H1 (cell line): ENCODE measurements around the gene TACC2. TPM values are rescaled to one million over a fixed set of nuclear protein-coding genes. Genes with fewer than 3 reads are reported as not detected.
A peak's percentile ranks its signal among the peaks of the same experiment; 100 is the strongest.

Experiments
- CTCF ChIA-PET: fragments of 300-600 bp; sonication (Branson Sonifier 250); formaldehyde crosslinking; loops from one replicate; lab custom pipeline; 2021; ENCODE audit not compliant: partially characterized antibody; lab: Charles Lee
- POLR2A ChIA-PET: fragments of 300-600 bp; sonication (Branson Sonifier 250); formaldehyde crosslinking; loops from one replicate; lab custom pipeline; 2021; ENCODE audit warnings: inconsistent platforms; ENCODE audit not compliant: partially characterized antibody; lab: Charles Lee
- DNase-seq, 2 experiments: peaks; one replicate each; pipeline versions ENCODE4 v3.0.0 to v3.0.0-alpha.2; 2010 to 2022; ENCODE audit warnings: low spot score in 2 of 2, low read depth in 1 of 2, mixed read lengths in 1 of 2
- FAIRE-seq: peaks from 2 replicates; lab custom pipeline; 2011; peaks lifted over from hg19 to GRCh38; lab: Jason Lieb, UNC
- H2AFZ ChIP-seq: 2 replicates; pipeline ENCODE4 v1.8.1; 2012; ENCODE audit warnings: low read length, inconsistent platforms
- H2AK5ac ChIP-seq: 2 replicates; pipeline ENCODE4 v1.6.1; 2013; ENCODE audit warnings: low read depth, low read length
- H2BK120ac ChIP-seq: replicated peaks from 2 replicates; pipeline ENCODE3; 2013; ENCODE audit warnings: low read depth, low read length, inconsistent platforms
- H2BK12ac ChIP-seq: 2 replicates; pipeline ENCODE4 v1.6.1; 2013; ENCODE audit warnings: low read depth, low read length
- H2BK15ac ChIP-seq: 2 replicates; pipeline ENCODE4 v1.6.1; 2013; ENCODE audit warnings: low read length
- H2BK20ac ChIP-seq: 2 replicates; pipeline ENCODE4 v1.6.1; 2013; ENCODE audit warnings: low read length
- H2BK5ac ChIP-seq: 2 replicates; pipeline ENCODE4 v1.6.1; 2013; ENCODE audit warnings: low read depth, low read length
- H3K14ac ChIP-seq: 2 replicates; pipeline ENCODE4 v1.6.1; 2013; ENCODE audit warnings: inconsistent platforms; ENCODE audit not compliant: insufficient read length
- H3K18ac ChIP-seq: 2 replicates; pipeline ENCODE4 v1.6.1; 2013; ENCODE audit warnings: low read length; ENCODE audit errors: extremely low read depth
- H3K23ac ChIP-seq: 2 replicates; pipeline ENCODE4 v1.6.1; 2013; ENCODE audit warnings: inconsistent platforms; ENCODE audit not compliant: insufficient read length
- H3K23me2 ChIP-seq: 2 replicates; pipeline ENCODE4 v1.6.1; 2013; ENCODE audit warnings: low read depth, low read length
- H3K27ac ChIP-seq: 2 replicates; pipeline ENCODE4 v1.6.1; 2011; ENCODE audit warnings: low read depth, low read length, inconsistent platforms
- H3K27me3 ChIP-seq, 4 experiments: replicated peaks in 1 of 4; 1 replicate in 1 of 4; 2 replicates in 3 of 4; pipeline versions ENCODE4 v1.6.1 to v1.8.1; 2011 to 2013; ENCODE audit warnings: low read length in 3 of 4, mild to moderate bottlenecking in 3 of 4, inconsistent platforms in 2 of 4, mixed read lengths in 2 of 4, moderate library complexity in 1 of 4; ENCODE audit not compliant: control insufficient read depth in 3 of 4, insufficient read depth in 3 of 4; ENCODE audit errors: extremely low read depth in 1 of 4
- H3K36me3 ChIP-seq, 4 experiments: 2 replicates each; pipeline versions ENCODE4 v1.6.1 to v1.8.1; 2011 to 2013; ENCODE audit warnings: mild to moderate bottlenecking in 4 of 4, low read length in 3 of 4, moderate library complexity in 2 of 4, control low read depth in 1 of 4, inconsistent platforms in 1 of 4; ENCODE audit not compliant: insufficient read depth in 4 of 4, control insufficient read depth in 2 of 4
- H3K4ac ChIP-seq: replicated peaks from 2 replicates; pipeline ENCODE3; 2013; ENCODE audit warnings: low read length, low read depth, mixed read lengths, inconsistent platforms; ENCODE audit not compliant: insufficient read length
- H3K4me1 ChIP-seq, 4 experiments: replicated peaks in 1 of 4; 1 replicate in 1 of 4; 2 replicates in 3 of 4; pipeline versions ENCODE4 v1.6.1 to v1.8.1; 2011 to 2013; ENCODE audit warnings: low read length in 3 of 4, inconsistent platforms in 2 of 4, mixed read lengths in 1 of 4; ENCODE audit not compliant: insufficient read depth in 4 of 4, control insufficient read depth in 3 of 4
- H3K4me2 ChIP-seq, 2 experiments: 2 replicates each; pipeline versions ENCODE4 v1.6.1 to v1.8.1; 2011 to 2013; ENCODE audit warnings: low read depth in 2 of 2, low read length in 2 of 2, control low read depth in 1 of 2, inconsistent platforms in 1 of 2, mild to moderate bottlenecking in 1 of 2; ENCODE audit not compliant: insufficient read depth in 1 of 2
- H3K4me3 ChIP-seq, 4 experiments: fragments of 200-600, 300-600 bp in 1 of 4; sonication (generic), shearing (Covaris generic), sonication (Bioruptor Twin) in 1 of 4; 2 replicates each; pipeline versions ENCODE4 v1.5.1 to v1.8.1; 2011 to 2016; ENCODE audit warnings: low read length in 4 of 4, low read depth in 3 of 4, control low read depth in 2 of 4, inconsistent platforms in 2 of 4, mild to moderate bottlenecking in 2 of 4, mixed read lengths in 1 of 4, moderate library complexity in 1 of 4; ENCODE audit not compliant: insufficient read depth in 2 of 4; ENCODE audit errors: extremely low read depth in 1 of 4
- H3K56ac ChIP-seq: replicated peaks from 2 replicates; pipeline ENCODE3; 2013; ENCODE audit warnings: low read depth, mild to moderate bottlenecking, mixed read lengths, low read length, inconsistent platforms; ENCODE audit not compliant: insufficient read length
- H3K79me1 ChIP-seq: 2 replicates; pipeline ENCODE4 v1.6.1; 2013; ENCODE audit warnings: low read depth, low read length, control low read depth
- H3K79me2 ChIP-seq, 2 experiments: 2 replicates each; pipeline versions ENCODE4 v1.6.1 to v1.8.1; 2012 to 2013; ENCODE audit warnings: low read length in 2 of 2, mild to moderate bottlenecking in 2 of 2, inconsistent platforms in 1 of 2; ENCODE audit not compliant: insufficient read depth in 2 of 2, control insufficient read depth in 1 of 2
- H3K9ac ChIP-seq, 4 experiments: replicated peaks in 1 of 4; 1 replicate in 1 of 4; 2 replicates in 3 of 4; pipeline versions ENCODE4 v1.6.1 to v1.8.1; 2011 to 2013; ENCODE audit warnings: low read depth in 3 of 4, low read length in 3 of 4, control low read depth in 2 of 4, mild to moderate bottlenecking in 2 of 4, moderate library complexity in 2 of 4, inconsistent platforms in 1 of 4; ENCODE audit errors: extremely low read depth in 1 of 4
- H3K9me3 ChIP-seq, 2 experiments: 2 replicates each; pipeline versions ENCODE4 v1.6.1 to v1.8.1; 2012 to 2013; ENCODE audit warnings: mild to moderate bottlenecking in 2 of 2, moderate library complexity in 2 of 2, control low read depth in 1 of 2, inconsistent platforms in 1 of 2, low read depth in 1 of 2, low read length in 1 of 2, mixed read lengths in 1 of 2; ENCODE audit not compliant: insufficient read depth in 2 of 2
- H4K20me1 ChIP-seq, 2 experiments: replicated peaks in 1 of 2; 2 replicates each; pipeline versions ENCODE3 to v1.8.1; 2011 to 2013; ENCODE audit warnings: inconsistent platforms in 2 of 2, low read length in 2 of 2, mild to moderate bottlenecking in 1 of 2; ENCODE audit not compliant: insufficient read depth in 2 of 2, control insufficient read depth in 1 of 2
- H4K5ac ChIP-seq: 2 replicates; pipeline ENCODE4 v1.6.1; 2013; ENCODE audit warnings: low read length, low read depth, mixed read lengths, inconsistent platforms; ENCODE audit not compliant: insufficient read length
- H4K8ac ChIP-seq: 2 replicates; pipeline ENCODE4 v1.8.0; 2013; ENCODE audit warnings: mild to moderate bottlenecking, moderate library complexity, low read length, inconsistent platforms; ENCODE audit not compliant: insufficient read depth; ENCODE audit errors: extremely low read depth
- H4K91ac ChIP-seq: replicated peaks from 2 replicates; pipeline ENCODE3; 2013; ENCODE audit warnings: low read length, mixed read lengths, inconsistent platforms; ENCODE audit not compliant: insufficient read length
- EP300 ChIP-seq, 2 experiments: IDR thresholded peaks; 1 replicate in 1 of 2; 2 replicates in 1 of 2; pipeline ENCODE4 v1.6.1; 2011 to 2012; ENCODE audit warnings: low read depth in 2 of 2, low read length in 2 of 2, mild to moderate bottlenecking in 2 of 2, borderline replicate concordance in 1 of 2, inconsistent platforms in 1 of 2, moderate library complexity in 1 of 2
- GTF2F1 ChIP-seq: IDR thresholded peaks from 2 replicates; pipeline ENCODE4 v1.6.1; 2012; ENCODE audit warnings: low read depth, low read length, improper control_type of control experiment, borderline replicate concordance
- HDAC6 ChIP-seq: IDR thresholded peaks from one replicate; pipeline ENCODE4 v1.7.1; 2012; ENCODE audit warnings: low read depth, mild to moderate bottlenecking, inconsistent platforms, low read length, moderate library complexity
- KDM5A ChIP-seq: fragments of 200-600 bp; IDR thresholded peaks from 2 replicates; pipeline ENCODE4 v1.7.1; 2012; ENCODE audit warnings: mild to moderate bottlenecking, low read length, inconsistent platforms, mixed read lengths
- MAFK ChIP-seq: IDR thresholded peaks from 2 replicates; pipeline ENCODE4 v1.6.1; 2012; ENCODE audit warnings: low read depth, mild to moderate bottlenecking, improper control_type of control experiment, low read length
- SIRT6 ChIP-seq: IDR thresholded peaks from one replicate; pipeline ENCODE4 v1.7.1; 2012; ENCODE audit warnings: low read length, inconsistent platforms
- WGBS, 2 experiments: shearing (Covaris generic) in 1 of 2; methylation state at CpG; one replicate each; pipeline versions ENCODE4 v1.1.6 to v1.1.7; 2013 to 2015; ENCODE audit warnings: low lambda C conversion rate in 2 of 2, mixed read lengths in 2 of 2, inconsistent platforms in 1 of 2, low coverage in 1 of 2, missing lambda C conversion rate in 1 of 2; ENCODE audit not compliant: insufficient replicate concordance in 2 of 2, insufficient coverage in 1 of 2, insufficient read length in 1 of 2; ENCODE audit errors: extremely low coverage in 1 of 2, missing lambda C conversion rate in 1 of 2; 5-methylcytosine and 5-hydroxymethylcytosine counted together
- polyA plus RNA-seq, 7 experiments: library from polyadenylated mRNA; depleted of rRNA in 3 of 7; stranded (reverse) in 5 of 7; unstranded in 2 of 7; fragments of >200 nt in 5 of 7; fragments of 200-250 nt in 2 of 7; gene quantifications; 1 replicate in 5 of 7; 2 replicates in 1 of 7; 4 replicates in 1 of 7; pipeline versions ENCODE4 v1.2.1 to v1.2.3, GENCODE V29; 2011 to 2013; ENCODE audit warnings: missing spikeins in 2 of 7, mixed read lengths in 2 of 7
- total RNA-seq: library from RNA; stranded (reverse); fragmentation: NEBNext Ultra II Directional; extraction: Animal tissue kit (Norgen Biotek cat#: 25700); gene quantifications from 2 replicates; pipeline ENCODE4 v1.2.1, GENCODE V29; 2021

Gene TACC2
- total and polyA plus RNA-seq, 2 of the 8 experiments (the other 6 are each of a cell fraction or from before 2014, with no cell fraction given): 21.2 to 46.6 TPM

DNA sequence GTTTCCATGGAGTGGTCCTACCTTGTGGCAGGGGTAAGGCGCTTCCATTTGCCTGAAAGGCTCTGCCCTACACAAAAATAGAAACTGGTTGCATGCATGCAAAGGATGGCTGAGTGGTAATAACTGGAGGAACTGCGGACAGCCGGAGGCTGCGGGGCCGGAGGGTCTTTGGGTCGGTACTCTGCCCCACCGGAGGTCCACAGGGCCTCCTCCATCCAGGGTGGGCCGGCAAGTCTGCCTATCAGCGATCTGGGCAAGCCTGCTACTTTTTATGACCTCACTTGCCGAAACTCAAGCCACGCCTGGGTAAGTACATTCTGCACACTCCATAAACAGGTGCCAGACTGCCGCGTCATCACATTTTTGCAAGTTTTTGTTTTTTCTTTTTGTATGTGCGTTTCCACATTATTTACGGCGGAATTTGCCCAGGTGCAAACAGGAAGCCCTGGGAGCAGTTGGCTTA is 30.0 kb downstream of the TACC2 start:
- H3K27ac ChIP-seq: no peak overlapping the region
- 95% methylated on average over 16 of the region's 16 CpGs; no CpG with 5 or more reads in 1 of the 2 experiments for WGBS, 2 experiments
- no peaks in the 10 kb centered on the region for H3K79me1 ChIP-seq
- H4K91ac ChIP-seq: no peak overlapping the region
- no peak overlapping the region for H3K9ac ChIP-seq
- H2BK12ac ChIP-seq: no peak overlapping the region
- H3K4me2 ChIP-seq: 0 out of 4 replicates have a peak overlapping the region, but pooled peaks of 1 of the 2 experiments have one; percentile 55
- no peak overlapping the region for H3K23ac ChIP-seq
- H3K4ac ChIP-seq: no peak overlapping the region
- no peak overlapping the region for H3K14ac ChIP-seq
- no peak overlapping the region for H2BK15ac ChIP-seq
- no peak overlapping the region for H3K4me3 ChIP-seq
- no peaks in the 10 kb centered on the region for H3K9me3 ChIP-seq
- H4K20me1 ChIP-seq: no peaks in the 10 kb centered on the region
- H2AFZ ChIP-seq: peak overlapping the region; percentile 68; the same call in 1 of the 2 replicates
- no peak overlapping the region for H2BK5ac ChIP-seq
- H2BK120ac ChIP-seq: no peak overlapping the region
- H3K36me3 ChIP-seq: no peaks in the 10 kb centered on the region
- H4K5ac ChIP-seq: no peak overlapping the region
- TF ChIP-seq SIRT6 (no peak), MAFK (peak; percentile 50; the same call in 1 of the 2 replicates), HDAC6 (no peak), GTF2F1 (no peak), KDM5A (no peak), EP300 (IDR thresholded peaks at IDR 0.05; ENCODE audit: borderline replicate concordance in 1 of 2, low read depth in 2 of 2, low read length in 2 of 2) (no peak)
- no peak overlapping the region for H2AK5ac ChIP-seq
- no peak overlapping the region for H4K8ac ChIP-seq
- H3K79me2 ChIP-seq: no peaks in the 10 kb centered on the region
- no peak overlapping the region for H3K56ac ChIP-seq
- FAIRE-seq (no peak), DNase-seq (no peak)
- POLR2A ChIA-PET: interaction anchor here (0.9 kb wide), 1 partner anchor 91 kb away, joined by 4 read pairs; the partner anchor contains the start of gene ATE1
- CTCF ChIA-PET: no interaction called here
- H3K4me1 ChIP-seq: peaks cover 0 to 8% (median 5%) of the 10 kb centered on the region in 4 experiments; a peak in 6 of 7 replicates
- H2BK20ac ChIP-seq: no peak overlapping the region
- H3K18ac ChIP-seq: no peak overlapping the region
- no peaks in the 10 kb centered on the region for H3K27me3 ChIP-seq
- H3K23me2 ChIP-seq: peaks cover 3% of the 10 kb centered on the region; the same call in 1 of the 2 replicates
